ENCODE data around the gene ALKBH4. TPM values are rescaled to one million over a fixed set of nuclear protein-coding genes. Genes with fewer than 3 reads are reported as not detected.

ALKBH4 gene
- total and polyA plus RNA-seq, 11 donors: 4.9 to 19.4 (median 6.8) TPM

GRCh38 chr7:102425639-102426267 is 38.9 kb downstream of the ALKBH4 start:
- intact Hi-C loops (cut with DNase I): no loop called here
- 82 to 87% (median 85%) methylated on average over 24 to 25 of the region's 25 CpGs for WGBS, 4 donors

GRCh38 chr7:102424787-102425218 is 39.9 kb downstream of the ALKBH4 start:
- ATAC-seq: no peak
- TF ChIP-seq POLR2A (IDR thresholded peaks at IDR 0.05): no peak
- TF ChIP-seq CTCF (IDR thresholded peaks at IDR 0.05): no peak
- no peaks in the 10 kb centered on the region for H3K27me3 ChIP-seq
- H3K27ac ChIP-seq: peak overlapping the region in 1 of 12 donors; percentile 91
- H3K4me1 ChIP-seq: peaks cover 0 to 40% (median 0%) of the 10 kb centered on the region in 12 donors
- WGBS, 4 donors: 87 to 95% (median 90%) methylated on average over 11 to 13 of the region's 13 CpGs
- intact Hi-C loops (cut with DNase I): no loop called here
- H3K9me3 ChIP-seq: no peaks in the 10 kb centered on the region
- no peak for DNase-seq
- peaks cover 0 to 76% (median 50%) of the 10 kb centered on the region in 9 donors for H3K36me3 ChIP-seq
- H3K4me3 ChIP-seq: no peak overlapping the region

More at GRCh38 chr7:102425639-102426267, 38.9 kb downstream of the ALKBH4 start:
- Histone ChIP-seq H3K27me3 (no peaks in the 10 kb centered on the region), H3K27ac (peak overlapping the region in 5 of 12 donors; percentile 24 to 91 (median 51)), H3K9me3 (no peaks in the 10 kb centered on the region), H3K36me3 (peaks cover 0 to 73% (median 48%) of the 10 kb centered on the region in 9 donors), H3K4me3 (peak overlapping the region in 1 of 12 donors; percentile 35), H3K4me1 (peaks cover 0 to 49% (median 0%) of the 10 kb centered on the region in 12 donors)
- TF ChIP-seq POLR2A (IDR thresholded peaks at IDR 0.05) (no peak), CTCF (IDR thresholded peaks at IDR 0.05) (no peak)
- DNase-seq (peak in 3 of 5 donors; percentile 51 to 86 (median 69)), ATAC-seq (peak; percentile 39 to 74 (median 56))

- intact Hi-C loops (cut with DNase I): no loop called here
- Histone ChIP-seq H3K4me3 (no peak overlapping the region), H3K9me3 (no peaks in the 10 kb centered on the region), H3K4me1 (peaks cover 0 to 40% (median 0%) of the 10 kb centered on the region in 12 donors), H3K36me3 (peaks cover 0 to 81% (median 50%) of the 10 kb centered on the region in 9 donors), H3K27me3 (no peaks in the 10 kb centered on the region), H3K27ac (peak overlapping the region in 1 of 12 donors; percentile 91)
- no peak for DNase-seq
- ATAC-seq: no peak
- 75 to 83% (median 81%) methylated on average over 9 to 12 of the region's 12 CpGs for WGBS, 4 donors
- no peak for TF ChIP-seq CTCF (IDR thresholded peaks at IDR 0.05)
- TF ChIP-seq POLR2A (IDR thresholded peaks at IDR 0.05): no peak
Observed at GRCh38 chr7:102424129-102424551, 40.5 kb downstream of the ALKBH4 start.

- H3K9me3 ChIP-seq: no peaks in the 10 kb centered on the region
- intact Hi-C loops (cut with DNase I): no loop called here
- ATAC-seq (no peak), DNase-seq (no peak)
- peak overlapping the region in 1 of 12 donors; percentile 46 for H3K27ac ChIP-seq
- peaks cover 0 to 91% (median 63%) of the 10 kb centered on the region in 9 donors for H3K36me3 ChIP-seq
- no peak for TF ChIP-seq POLR2A (IDR thresholded peaks at IDR 0.05)
- TF ChIP-seq CTCF (IDR thresholded peaks at IDR 0.05): no peak
- 93 to 95% (median 94%) methylated on average over 10 of the region's 10 CpGs for WGBS, 4 donors
- H3K4me3 ChIP-seq: no peak overlapping the region
- H3K27me3 ChIP-seq: no peaks in the 10 kb centered on the region
- H3K4me1 ChIP-seq: peaks cover 0 to 34% (median 0%) of the 10 kb centered on the region in 12 donors
Observed at GRCh38 chr7:102421706-102422240, 42.9 kb downstream of the ALKBH4 start.

All from heart left ventricle (tissue), 16 donors.